HG03520 (cell line): Measurements from ENCODE around the gene CYBC1.
"Not testable (repeated sequence)": the region's sequence is repeated elsewhere in the genome, so short reads cannot be mapped to it uniquely, and the experiment has no call there.

Experiments
- ATAC-seq: cut with Tn5 transposase; IDR thresholded peaks from one replicate; pipeline ENCODE4 v1.9.1; 2021; ENCODE audit warnings: mild to moderate bottlenecking, moderate library complexity; ENCODE audit not compliant: unreplicated experiment

CYBC1 gene

GRCh38 chr17:82435601-82436583 is 14.7 kb downstream of the CYBC1 start:
- ATAC-seq, result no peak

- ATAC-seq, result no peak
These were observed 15.4 kb downstream of the CYBC1 start for GRCh38 chr17:82435103-82435502.

GRCh38 chr17:82434216-82434565 is 16.4 kb downstream of the CYBC1 start:
- ATAC-seq, result no peak

GRCh38 chr17:82433560-82434215 is 16.9 kb downstream of the CYBC1 start:
- no peak for ATAC-seq

GRCh38 chr17:82432017-82432416 is 18.5 kb downstream of the CYBC1 start:
- ATAC-seq, result no peak

- no peak for ATAC-seq
These were observed 20.7 kb downstream of the CYBC1 start for GRCh38 chr17:82429824-82430223.

GRCh38 chr17:82428546-82428945 is 22.0 kb downstream of the CYBC1 start:
- no peak for ATAC-seq

GRCh38 chr17:82424863-82425159 is 25.7 kb downstream of the CYBC1 start:
- ATAC-seq, result no peak

- ATAC-seq, result no peak
These were observed 26.3 kb downstream of the CYBC1 start for GRCh38 chr17:82424001-82424862.

- ATAC-seq, result no peak
These were observed 31.0 kb downstream of the CYBC1 start for GRCh38 chr17:82419540-82419939.

- peak; percentile 64 for ATAC-seq
These were observed 32.3 kb downstream of the CYBC1 start, which contains the start of the genes HEXD and OGFOD3 for GRCh38 chr17:82418001-82418986. Gene HEXD, plus strand, starts transcription at chr17:82418347. Its CDS starts 1,453 bp downstream, at chr17:82419800. Gene OGFOD3, minus strand, starts transcription at chr17:82418586. Its CDS starts 101 bp downstream, at chr17:82418485.

GRCh38 chr17:82416771-82417170 is 33.8 kb downstream of the CYBC1 start:
- ATAC-seq, result no peak

GRCh38 chr17:82416264-82416663 is 34.3 kb downstream of the CYBC1 start:
- no peak for ATAC-seq

GRCh38 chr17:82415786-82416185 is 34.8 kb downstream of the CYBC1 start:
- ATAC-seq, result no peak

- ATAC-seq, result no peak
These were observed 35.2 kb downstream of the CYBC1 start for GRCh38 chr17:82415336-82415735.

- ATAC-seq, result no peak
These were observed 35.8 kb downstream of the CYBC1 start for GRCh38 chr17:82414548-82415281.

- no peak for ATAC-seq
These were observed 37.7 kb downstream of the CYBC1 start for GRCh38 chr17:82412535-82413520.

- ATAC-seq, result not testable (repeated sequence)
These were observed 38.5 kb downstream of the CYBC1 start for GRCh38 chr17:82412081-82412480.
